ENCODE measurements around the gene SNX20.

DNA sequence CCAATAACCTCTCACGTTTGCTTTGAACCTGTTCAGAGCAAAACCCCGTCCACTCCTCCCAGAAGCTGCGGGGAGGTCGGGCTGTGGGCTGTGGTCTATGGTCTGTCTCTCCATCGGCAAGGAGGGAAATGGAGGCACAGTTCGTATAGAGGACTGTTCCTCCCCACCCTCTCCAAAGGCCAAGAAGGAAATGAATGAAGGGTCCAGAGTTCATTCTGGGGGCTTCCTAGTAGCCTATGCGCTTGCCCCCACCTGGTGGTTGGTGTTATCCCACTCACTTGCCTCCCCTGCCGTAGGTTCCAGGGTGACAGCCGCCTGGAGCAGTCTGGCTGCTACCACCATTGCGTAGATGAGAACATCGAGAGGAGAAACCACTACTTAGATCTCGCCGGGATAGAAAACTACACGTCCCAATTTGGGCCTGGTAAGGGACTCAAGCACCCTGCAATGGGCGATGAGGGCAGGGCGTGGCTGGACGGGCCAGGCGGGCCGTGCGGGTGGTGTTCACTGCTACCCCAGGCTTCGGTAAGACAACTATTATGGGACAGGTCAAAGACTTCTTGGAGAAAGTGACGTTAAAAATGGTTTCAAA lies 49.0 kb downstream of the SNX20 start:
- TF ChIP-seq, protein P1, sequence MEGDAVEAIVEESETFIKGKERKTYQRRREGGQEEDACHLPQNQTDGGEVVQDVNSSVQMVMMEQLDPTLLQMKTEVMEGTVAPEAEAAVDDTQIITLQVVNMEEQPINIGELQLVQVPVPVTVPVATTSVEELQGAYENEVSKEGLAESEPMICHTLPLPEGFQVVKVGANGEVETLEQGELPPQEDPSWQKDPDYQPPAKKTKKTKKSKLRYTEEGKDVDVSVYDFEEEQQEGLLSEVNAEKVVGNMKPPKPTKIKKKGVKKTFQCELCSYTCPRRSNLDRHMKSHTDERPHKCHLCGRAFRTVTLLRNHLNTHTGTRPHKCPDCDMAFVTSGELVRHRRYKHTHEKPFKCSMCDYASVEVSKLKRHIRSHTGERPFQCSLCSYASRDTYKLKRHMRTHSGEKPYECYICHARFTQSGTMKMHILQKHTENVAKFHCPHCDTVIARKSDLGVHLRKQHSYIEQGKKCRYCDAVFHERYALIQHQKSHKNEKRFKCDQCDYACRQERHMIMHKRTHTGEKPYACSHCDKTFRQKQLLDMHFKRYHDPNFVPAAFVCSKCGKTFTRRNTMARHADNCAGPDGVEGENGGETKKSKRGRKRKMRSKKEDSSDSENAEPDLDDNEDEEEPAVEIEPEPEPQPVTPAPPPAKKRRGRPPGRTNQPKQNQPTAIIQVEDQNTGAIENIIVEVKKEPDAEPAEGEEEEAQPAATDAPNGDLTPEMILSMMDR (IDR thresholded peaks at IDR 0.05) = no peak
- TF ChIP-seq POLR2A (IDR thresholded peaks at IDR 0.05) = no peak
